SHP77 treated with DMSO at 0.1 percent for 48 hours (cell line): Measurements from ENCODE around the gene ALPG.
"Not testable (repeated sequence)": the region's sequence is repeated elsewhere in the genome, so short reads cannot be mapped to it uniquely, and the experiment has no call there.

Source experiments
- DNase-seq: peaks from one replicate; lab custom pipeline; 2025; lab: John Stamatoyannopoulos, UW

ALPG gene

GRCh38 chr2:232377319-232377718 lies 29.3 kb upstream of the ALPG start:
- DNase-seq: no peak

- DNase-seq: no peak
Observed at GRCh38 chr2:232377841-232378734, 28.6 kb upstream of the ALPG start.

GRCh38 chr2:232378735-232379151 lies 27.9 kb upstream of the ALPG start, which contains the start of gene ALPP:
TSS of gene ALPP (plus strand) at chr2:232378751. CDS start at chr2:232378803, 52 bp downstream.
- not testable (repeated sequence) for DNase-seq

GRCh38 chr2:232379610-232380590 lies 26.7 kb upstream of the ALPG start:
- not testable (repeated sequence) for DNase-seq

GRCh38 chr2:232381204-232382031 lies 25.2 kb upstream of the ALPG start:
- not testable (repeated sequence) for DNase-seq

- no peak for DNase-seq
Observed at GRCh38 chr2:232382331-232383225, 24.1 kb upstream of the ALPG start.

GRCh38 chr2:232384466-232384865 lies 22.2 kb upstream of the ALPG start:
- no peak for DNase-seq

GRCh38 chr2:232385058-232385457 lies 21.6 kb upstream of the ALPG start:
- DNase-seq: not testable (repeated sequence)

- no peak for DNase-seq
Observed at GRCh38 chr2:232385660-232386489, 20.8 kb upstream of the ALPG start.

GRCh38 chr2:232386490-232386739 lies 20.2 kb upstream of the ALPG start:
- DNase-seq: no peak

- no peak for DNase-seq
Observed at GRCh38 chr2:232386740-232387450, 19.7 kb upstream of the ALPG start.

- no peak for DNase-seq
Observed at GRCh38 chr2:232387451-232388171, 19.0 kb upstream of the ALPG start.

GRCh38 chr2:232388324-232388891 lies 18.2 kb upstream of the ALPG start:
- no peak for DNase-seq

- no peak for DNase-seq
Observed at GRCh38 chr2:232389327-232389726, 17.3 kb upstream of the ALPG start.

- no peak for DNase-seq
Observed at GRCh38 chr2:232390661-232391060, 16.0 kb upstream of the ALPG start.

GRCh38 chr2:232393556-232393955 lies 13.1 kb upstream of the ALPG start:
- DNase-seq: no peak

GRCh38 chr2:232394431-232394830 lies 12.2 kb upstream of the ALPG start:
- DNase-seq: not testable (repeated sequence)

- DNase-seq: no peak
Observed at GRCh38 chr2:232395586-232395985, 11.1 kb upstream of the ALPG start.
